SIG-M5 (cell line): ENCODE measurements around the gene GSX2.
A peak's percentile ranks its signal among the peaks of the same experiment; 100 is the strongest.
"Not testable (repeated sequence)": the region's sequence is repeated elsewhere in the genome, so short reads cannot be mapped to it uniquely, and the experiment has no call there.

ENCODE experiments used
- DNase-seq: peaks from one replicate; lab custom pipeline; 2025; lab: John Stamatoyannopoulos, UW

GSX2 gene

GRCh38 chr4:54099748-54100574 is at the start of gene GSX2:
Gene GSX2 (plus strand): TSS chr4:54100163. CDS start chr4:54100345, 182 bp downstream.
- no peak for DNase-seq

GRCh38 chr4:54050214-54050904 is 49.6 kb upstream of the GSX2 start:
- DNase-seq: no peak

- DNase-seq: not testable (repeated sequence)
These were observed 46.6 kb upstream of the GSX2 start for GRCh38 chr4:54053322-54053721.

- DNase-seq: no peak
These were observed 45.5 kb upstream of the GSX2 start for GRCh38 chr4:54054501-54054900.

GRCh38 chr4:54055494-54055893 is 44.5 kb upstream of the GSX2 start:
- DNase-seq: no peak

GRCh38 chr4:54056360-54056759 is 43.6 kb upstream of the GSX2 start:
- no peak for DNase-seq

- DNase-seq: no peak
These were observed 41.8 kb upstream of the GSX2 start for GRCh38 chr4:54058171-54058570.

- no peak for DNase-seq
These were observed 39.8 kb upstream of the GSX2 start for GRCh38 chr4:54060116-54060515.

GRCh38 chr4:54061067-54061466 is 38.9 kb upstream of the GSX2 start:
- DNase-seq: no peak

GRCh38 chr4:54061873-54062272 is 38.1 kb upstream of the GSX2 start:
- no peak for DNase-seq

GRCh38 chr4:54062392-54062791 is 37.6 kb upstream of the GSX2 start:
- no peak for DNase-seq

GRCh38 chr4:54063229-54063628 is 36.7 kb upstream of the GSX2 start:
- no peak for DNase-seq

- no peak for DNase-seq
These were observed 36.1 kb upstream of the GSX2 start for GRCh38 chr4:54063737-54064316.

- peak; percentile 54 for DNase-seq
These were observed 35.4 kb upstream of the GSX2 start, which contains the start of gene CHIC2 for GRCh38 chr4:54064317-54065111. Gene CHIC2 (minus strand): TSS chr4:54064605. CDS start chr4:54064300, 305 bp downstream.

- DNase-seq: no peak
These were observed 34.5 kb upstream of the GSX2 start for GRCh38 chr4:54065282-54066087.

- DNase-seq: no peak
These were observed 33.9 kb upstream of the GSX2 start for GRCh38 chr4:54066088-54066415.

GRCh38 chr4:54066718-54067129 is 33.2 kb upstream of the GSX2 start:
- DNase-seq: no peak

GRCh38 chr4:54067166-54067565 is 32.8 kb upstream of the GSX2 start:
- no peak for DNase-seq

GRCh38 chr4:54073271-54073880 is 26.6 kb upstream of the GSX2 start:
- no peak for DNase-seq

GRCh38 chr4:54074381-54074780 is 25.6 kb upstream of the GSX2 start:
- no peak for DNase-seq

- no peak for DNase-seq
These were observed 23.3 kb upstream of the GSX2 start for GRCh38 chr4:54076673-54077072.
